Right lobe of liver (tissue), 4 donors: Measurements from ENCODE around the gene EXOC7.
"Not testable (repeated sequence)": the region's sequence is repeated elsewhere in the genome, so short reads cannot be mapped to it uniquely, and the experiment has no call there.

Source experiments
- CTCF ChIP-seq, 4 donors: fragments of 200-600 bp in 3 of 4; fragments of 450-650 bp in 1 of 4; IDR thresholded peaks; one replicate each; pipeline versions ENCODE4 v1.5.1 to v1.8.0; 2016 to 2022; ENCODE audit warnings: antibody characterized with exemption in 4 of 4, mild to moderate bottlenecking in 2 of 4
- POLR2A ChIP-seq: fragments of 450-650 bp; IDR thresholded peaks from one replicate; pipeline ENCODE4 v1.6.1; 2017; ENCODE audit warnings: antibody characterized with exemption, mild to moderate bottlenecking
- donor health status: DM: no; HTN: no; CAD: no.
- donor health status: DM: no; HTN: no; CAD: no.
- donor health status: DM: no; HTN: yes; CAD: no.

DNA sequence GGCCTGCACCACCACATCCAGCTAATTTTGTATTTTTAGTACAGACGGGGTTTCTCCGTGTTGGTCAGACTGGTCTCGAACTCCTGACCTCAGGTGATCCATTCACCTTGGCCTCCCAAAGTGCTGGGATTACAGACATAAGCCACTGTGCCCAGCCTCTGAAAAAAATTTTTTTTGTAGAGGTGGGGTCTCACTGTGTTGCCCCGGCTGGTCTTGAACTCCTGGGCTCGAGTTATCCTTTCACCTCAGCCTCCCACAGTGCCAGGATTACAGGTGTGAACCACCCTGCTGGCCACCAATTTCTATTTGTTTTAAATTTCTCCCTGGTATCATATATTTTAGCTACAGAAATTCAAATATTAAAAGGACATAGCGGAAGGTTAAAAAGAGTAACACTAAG lies 45.3 kb downstream of the EXOC7 start:
- TF ChIP-seq CTCF (IDR thresholded peaks at IDR 0.05); POLR2A: not testable (repeated sequence)
